ENCODE measurements around the gene UNC79. TPM values are rescaled to one million over a fixed set of nuclear protein-coding genes. Genes with fewer than 3 reads are reported as not detected.

The UNC79 gene
- polyA plus RNA-seq, 3 donors: 0.01 to 0.02 TPM; not detected in 1

- Histone ChIP-seq H3K27ac (ENCODE audit: low read depth in 1 of 2, low read length in 2 of 2) (no peak overlapping the region), H2AFZ (ENCODE audit: insufficient read depth, low read depth, low read length, poor library complexity, severe bottlenecking) (no peak overlapping the region), H3K79me2 (ENCODE audit: insufficient read depth, low read length) (no peaks in the 10 kb centered on the region), H4K20me1 (ENCODE audit: insufficient read depth, low read length) (no peaks in the 10 kb centered on the region), H3K27me3 (ENCODE audit: control insufficient read depth in 2 of 2, insufficient read depth in 2 of 2, low read length in 2 of 2) (no peaks in the 10 kb centered on the region), H3K9ac (ENCODE audit: insufficient read depth, low read length, poor library complexity, severe bottlenecking) (no peak overlapping the region), H3K4me2 (replicated peaks; ENCODE audit: extremely low read depth, low read length, poor library complexity, severe bottlenecking) (no peak overlapping the region), H3K9me3 (replicated peaks in 1 of 2; ENCODE audit: control insufficient read depth in 1 of 2, insufficient read depth in 1 of 2, low read length in 2 of 2) (no peaks in the 10 kb centered on the region), H3K36me3 (replicated peaks in 1 of 2; ENCODE audit: control insufficient read depth in 1 of 2, insufficient read depth in 2 of 2, low read length in 2 of 2) (no peaks in the 10 kb centered on the region), H3K4me3 (replicated peaks in 1 of 3; ENCODE audit: low read depth in 2 of 3, low read length in 3 of 3) (no peak overlapping the region), H3K4me1 (ENCODE audit: control insufficient read depth in 1 of 2, insufficient read depth in 2 of 2, low read length in 2 of 2) (no peaks in the 10 kb centered on the region)
- Mint-ChIP-seq H3K9me3 (no peaks in the 10 kb centered on the region), H3K27ac (no peak overlapping the region), H3K36me3 (no peaks in the 10 kb centered on the region), H3K4me3 (no peak overlapping the region), H3K4me1 (no peaks in the 10 kb centered on the region), H3K27me3 (ENCODE audit: low read depth in 3 of 3) (peaks cover 2 to 5% (median 5%) of the 10 kb centered on the region in 3 donors)
- no peak for DNase-seq
- intact Hi-C loops (cut with micrococcal nuclease): no loop called here
- TF ChIP-seq CTCF (IDR thresholded peaks at IDR 0.05): no peak
- 96% methylated on average over 8 of the region's 12 CpGs for WGBS (ENCODE audit: insufficient coverage)
Measured at GRCh38 chr14:93741556-93742230, 311.0 kb downstream of the UNC79 start.

GRCh38 chr14:93742761-93743160, 312.0 kb downstream of the UNC79 start:
- Histone ChIP-seq H3K9me3 (replicated peaks in 1 of 2; ENCODE audit: control insufficient read depth in 1 of 2, insufficient read depth in 1 of 2, low read length in 2 of 2) (no peaks in the 10 kb centered on the region), H3K9ac (ENCODE audit: insufficient read depth, low read length, poor library complexity, severe bottlenecking) (no peak overlapping the region), H3K4me3 (replicated peaks in 1 of 3; ENCODE audit: low read depth in 2 of 3, low read length in 3 of 3) (no peak overlapping the region), H4K20me1 (ENCODE audit: insufficient read depth, low read length) (no peaks in the 10 kb centered on the region), H3K27ac (ENCODE audit: low read depth in 1 of 2, low read length in 2 of 2) (no peak overlapping the region), H3K36me3 (replicated peaks in 1 of 2; ENCODE audit: control insufficient read depth in 1 of 2, insufficient read depth in 2 of 2, low read length in 2 of 2) (no peaks in the 10 kb centered on the region), H3K4me1 (ENCODE audit: control insufficient read depth in 1 of 2, insufficient read depth in 2 of 2, low read length in 2 of 2) (no peaks in the 10 kb centered on the region), H2AFZ (ENCODE audit: insufficient read depth, low read depth, low read length, poor library complexity, severe bottlenecking) (no peak overlapping the region), H3K79me2 (ENCODE audit: insufficient read depth, low read length) (no peaks in the 10 kb centered on the region), H3K27me3 (ENCODE audit: control insufficient read depth in 2 of 2, insufficient read depth in 2 of 2, low read length in 2 of 2) (no peaks in the 10 kb centered on the region), H3K4me2 (replicated peaks; ENCODE audit: extremely low read depth, low read length, poor library complexity, severe bottlenecking) (no peak overlapping the region)
- Mint-ChIP-seq H3K4me1 (no peaks in the 10 kb centered on the region), H3K36me3 (no peaks in the 10 kb centered on the region), H3K9me3 (peaks cover 0 to 2% (median 0%) of the 10 kb centered on the region in 7 donors), H3K4me3 (no peak overlapping the region), H3K27me3 (ENCODE audit: low read depth in 3 of 3) (peaks cover 2 to 6% (median 5%) of the 10 kb centered on the region in 3 donors), H3K27ac (no peak overlapping the region)
- WGBS (ENCODE audit: insufficient coverage): 97% methylated on average over 5 of the region's 8 CpGs
- intact Hi-C loops (cut with micrococcal nuclease): no loop called here
- no peak for DNase-seq
- no peak for TF ChIP-seq CTCF (IDR thresholded peaks at IDR 0.05)

All from CD14-positive monocyte (primary cell).